GM20000 (cell line): ENCODE data around the gene PSMB2.

Experiments
- DNase-seq: peaks from one replicate; pipeline ENCODE4 v3.0.0; 2012; ENCODE audit warnings: low spot score
- CTCF ChIP-seq: IDR thresholded peaks from 2 replicates; pipeline ENCODE4 v1.5.1; 2012; ENCODE audit warnings: mild to moderate bottlenecking, control low read depth; ENCODE audit errors: extremely low read depth, missing control alignments

PSMB2 gene

GRCh38 chr1:35576061-35576765 is 65.1 kb downstream of the PSMB2 start:
- no peak for TF ChIP-seq CTCF
- DNase-seq, result no peak

- DNase-seq, result no peak
These were observed 65.8 kb downstream of the PSMB2 start for GRCh38 chr1:35575416-35575958.

GRCh38 chr1:35574655-35575415 is 66.5 kb downstream of the PSMB2 start:
- no peak for TF ChIP-seq CTCF
- DNase-seq, result no peak

More at GRCh38 chr1:35575416-35575958, 65.8 kb downstream of the PSMB2 start:
- TF ChIP-seq CTCF, result no peak

- DNase-seq, result no peak
- TF ChIP-seq CTCF, result no peak
These were observed 67.1 kb downstream of the PSMB2 start for GRCh38 chr1:35574125-35574654.

- DNase-seq, result no peak
- no peak for TF ChIP-seq CTCF
These were observed 67.9 kb downstream of the PSMB2 start, which contains the start of gene TFAP2E for GRCh38 chr1:35573198-35574124. Gene TFAP2E (plus strand): TSS chr1:35573314. CDS start chr1:35573578, 264 bp downstream.

GRCh38 chr1:35572296-35572695 is 69.0 kb downstream of the PSMB2 start:
- no peak for DNase-seq
- no peak for TF ChIP-seq CTCF
